ENCODE measurements around the gene KRT8. TPM values are rescaled to one million over a fixed set of nuclear protein-coding genes. Genes with fewer than 3 reads are reported as not detected.

Gene KRT8
- total and polyA plus RNA-seq, 2 of the 13 experiments (the other 11 are each of a cell fraction or from before 2014, with no cell fraction given): 498 to 718 TPM

GRCh38 chr12:52873513-52873831 lies 31.4 kb downstream of the KRT8 start (continued):
- TF ChIP-seq ZNF430 (CRISPR knock-in tag; IDR thresholded peaks at IDR 0.05) (no peak), ZBTB14 (CRISPR knock-in tag; IDR thresholded peaks at IDR 0.05) (no peak)

GRCh38 chr12:52872644-52873389 lies 32.1 kb downstream of the KRT8 start:
- Histone ChIP-seq H3K4me3 (replicated peaks in 1 of 3; ENCODE audit: insufficient read depth in 1 of 3, low read depth in 2 of 3, low read length in 3 of 3) (no peak overlapping the region), H3K27ac (ENCODE audit: extremely low read length, insufficient read depth, low read length) (no peak overlapping the region), H3K9ac (ENCODE audit: insufficient read depth, low read depth, low read length) (no peak overlapping the region), H3K36me3 (replicated peaks in 1 of 2; ENCODE audit: control insufficient read depth in 1 of 2, insufficient read depth in 2 of 2, low read length in 2 of 2) (no peaks in the 10 kb centered on the region), H3K4me2 (ENCODE audit: low read depth, low read length) (no peak overlapping the region), H3K27me3 (ENCODE audit: control insufficient read depth in 1 of 2, insufficient read depth in 2 of 2, low read length in 2 of 2) (peaks cover 0 to 21% of the 10 kb centered on the region in 2 experiments; a peak in 3 of 5 replicates), H3K79me2 (ENCODE audit: insufficient read depth, low read length) (no peaks in the 10 kb centered on the region), H4K20me1 (ENCODE audit: insufficient read depth, low read length) (no peaks in the 10 kb centered on the region), H3K4me1 (ENCODE audit: insufficient read depth, low read length) (peaks cover 42% of the 10 kb centered on the region), H3K9me3 (ENCODE audit: low read length) (no peaks in the 10 kb centered on the region), H2AFZ (ENCODE audit: low read length) (no peak overlapping the region)
- in situ Hi-C loops (cut with HindIII; ENCODE audit: extremely low pct_ligation_motif_present, low pct_unique_long_range_greater_than_20kb) (no loop called here), intact Hi-C loops (cut with micrococcal nuclease; ENCODE audit: unreplicated experiment) (no loop called here)
- TF ChIP-seq ZUFSP (CRISPR knock-in tag; IDR thresholded peaks at IDR 0.05; ENCODE audit: borderline replicate concordance) (no peak), ZNF275 (CRISPR knock-in tag; IDR thresholded peaks at IDR 0.05; ENCODE audit: borderline replicate concordance) (no peak), TOPORS (CRISPR knock-in tag; IDR thresholded peaks at IDR 0.05) (no peak), ZNF484 (CRISPR knock-in tag; IDR thresholded peaks at IDR 0.05; ENCODE audit: borderline replicate concordance, low read depth) (no peak), ZNF124 (CRISPR knock-in tag; IDR thresholded peaks at IDR 0.05) (no peak), FOSL1 (CRISPR knock-in tag; IDR thresholded peaks at IDR 0.05; ENCODE audit: borderline replicate concordance) (no peak)
- POLR2A ChIA-PET: no interaction called here
- 66% methylated on average over 7 of the region's 13 CpGs for WGBS (ENCODE audit: low lambda C conversion rate)
- FAIRE-seq (no peak), DNase-seq (ENCODE audit: low spot score) (no peak), ATAC-seq (no peak)
- BruUV-seq (replicated peaks): no TSS peak
- CTCF ChIA-PET (ENCODE audit: low intra/inter-chr PET ratio, low total read pairs): no interaction called here
